CD4-positive, alpha-beta T cell treated with Interleukin-15 for 4 hours (primary cell): ENCODE data around the gene KRT76.
"Not testable (repeated sequence)": the region's sequence is repeated elsewhere in the genome, so short reads cannot be mapped to it uniquely, and the experiment has no call there.

Source experiments
- DNase-seq: peaks from one replicate; pipeline ENCODE4 v3.0.0-alpha.2; 2020; ENCODE audit warnings: low spot score

The KRT76 gene

GRCh38 chr12:52796839-52797528 lies 19.8 kb upstream of the KRT76 start:
- DNase-seq = no peak

GRCh38 chr12:52796429-52796794 lies 19.3 kb upstream of the KRT76 start:
- DNase-seq = no peak

DNA sequence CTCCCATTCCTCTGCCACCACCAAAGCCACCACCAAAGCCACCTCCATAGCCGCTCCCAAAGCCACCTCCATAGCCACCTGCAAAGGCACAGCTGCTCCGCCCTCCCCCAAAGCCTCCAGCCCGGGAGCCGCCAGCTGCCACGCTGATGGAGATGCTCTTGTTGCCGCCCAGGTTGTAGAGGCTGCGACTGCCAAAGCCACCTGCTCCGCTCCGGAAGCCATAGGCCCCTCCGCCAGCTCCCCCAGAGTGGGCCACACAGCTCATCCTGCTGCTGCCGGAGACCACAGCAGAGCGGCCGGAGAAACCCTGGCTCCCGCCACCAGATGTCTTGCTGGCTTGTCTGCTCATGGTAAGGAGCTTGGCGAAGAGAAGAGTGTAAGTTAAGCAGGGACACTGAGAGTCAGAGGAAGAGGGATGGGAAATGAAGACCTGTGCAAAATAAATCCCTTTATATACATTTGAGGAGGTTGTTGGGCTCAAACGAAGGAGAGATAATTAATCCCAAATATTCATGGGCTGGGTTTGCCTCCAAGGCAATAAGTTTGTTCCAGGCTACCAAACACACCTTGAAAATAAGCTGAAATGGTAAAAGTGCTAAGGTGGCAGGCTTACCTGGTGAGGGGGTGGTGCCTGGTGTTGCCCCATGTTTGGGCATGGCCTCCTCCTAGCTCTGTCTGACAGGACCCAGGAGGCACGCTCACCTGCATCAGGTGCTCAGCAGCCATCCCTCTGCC lies 18.7 kb upstream of the KRT76 start, which contains the start of gene KRT3:
KRT3 (minus strand) TSS at position 424 of the 735 bp plus-strand sequence; CDS start at position 349, 75 bp downstream.
- no peak for DNase-seq

DNA sequence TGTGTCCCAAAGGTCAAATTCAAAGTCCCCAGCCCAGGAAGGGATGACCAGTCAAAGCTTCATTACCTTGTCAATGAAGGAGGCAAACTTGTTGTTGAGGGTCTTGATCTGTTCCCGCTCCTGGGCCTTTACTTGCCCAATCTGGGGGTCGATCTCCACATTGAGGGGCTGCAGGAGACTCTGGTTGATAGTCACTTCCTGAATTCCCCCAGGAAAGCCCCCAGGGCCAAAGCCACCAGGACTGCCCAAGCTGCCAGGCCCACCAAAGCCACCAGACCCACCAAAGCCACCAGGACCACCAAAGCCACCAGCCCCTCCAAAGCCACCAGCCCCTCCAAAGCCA lies 18.2 kb upstream of the KRT76 start:
- not testable (repeated sequence) for DNase-seq

DNA sequence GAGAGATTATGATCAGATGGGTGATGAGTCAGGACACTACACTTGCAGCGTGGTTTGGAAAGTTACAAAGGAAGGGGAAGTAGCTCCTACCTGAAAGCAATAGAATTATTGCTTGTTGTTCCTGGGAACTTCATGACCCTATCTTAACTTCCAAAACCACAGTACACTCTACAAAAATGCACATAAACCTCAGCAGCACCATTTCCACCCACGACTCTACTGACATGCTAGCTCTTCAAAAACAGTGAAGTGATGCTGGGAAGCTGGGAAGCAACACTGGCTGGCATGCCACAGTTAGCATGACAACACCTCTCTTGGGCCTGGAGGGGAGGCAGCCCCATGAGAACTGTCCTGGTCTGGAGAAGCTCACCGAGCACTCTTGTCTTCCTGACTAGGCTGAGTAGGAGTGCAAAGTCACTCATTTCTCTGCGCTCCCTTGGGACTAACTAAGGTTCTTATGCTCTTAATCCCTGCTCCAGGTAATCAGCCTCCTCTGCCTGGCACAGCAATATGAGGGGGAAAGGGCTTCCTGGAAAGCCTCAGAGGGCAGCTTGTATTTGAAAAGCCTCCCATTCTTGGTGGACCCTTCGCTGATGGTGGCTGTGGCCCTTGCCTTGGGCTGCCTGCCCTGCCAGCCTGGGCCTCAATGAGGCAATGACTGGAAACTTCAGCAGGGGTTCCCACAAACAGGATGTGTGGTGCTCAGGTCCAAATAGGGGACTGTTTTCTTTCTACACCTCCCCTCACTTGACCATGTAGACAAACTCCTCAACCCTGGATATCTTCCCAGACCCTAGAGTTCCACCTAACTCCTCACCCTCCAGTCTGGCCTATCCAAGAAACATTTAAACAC lies 17.6 kb upstream of the KRT76 start:
- DNase-seq = no peak

DNA sequence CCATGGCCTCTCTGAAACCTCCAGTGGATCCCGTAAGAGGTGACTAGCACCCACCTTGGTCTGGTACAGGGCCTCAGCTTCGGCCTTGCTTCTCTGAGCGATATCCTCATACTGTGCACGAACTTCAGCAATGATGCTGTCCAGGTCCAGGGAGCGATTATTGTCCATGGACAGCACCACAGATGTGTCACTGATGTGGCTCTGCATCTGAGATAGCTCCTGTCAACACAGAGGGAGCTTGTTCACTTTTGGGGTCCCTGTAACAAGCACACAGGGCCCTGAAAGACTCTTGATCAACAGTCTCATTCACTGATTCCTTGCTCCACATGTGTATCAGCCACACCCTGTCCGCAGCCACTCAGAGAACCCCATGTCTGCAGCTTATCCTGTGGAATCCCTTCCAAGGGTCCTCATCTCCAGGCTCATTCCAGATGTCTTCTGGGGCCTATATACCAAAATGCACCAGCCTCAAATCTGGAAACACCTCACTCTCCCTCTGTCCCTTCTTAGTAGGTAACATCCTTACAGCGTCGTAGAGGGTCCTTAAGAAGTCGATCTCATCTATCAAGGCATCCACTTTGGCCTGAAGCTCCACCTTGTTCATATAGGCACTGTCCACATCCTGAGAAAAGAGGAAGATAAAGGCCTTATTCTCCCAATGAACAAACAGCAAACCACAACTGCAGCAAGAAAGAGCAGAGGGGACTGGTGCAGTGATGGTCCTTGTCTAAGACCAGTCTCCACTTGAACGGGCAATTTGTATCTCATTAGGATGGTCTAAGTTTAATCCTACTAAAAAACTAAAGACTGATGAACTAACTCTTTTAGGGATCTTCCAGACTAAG lies 15.3 kb upstream of the KRT76 start:
- no peak for DNase-seq

DNA sequence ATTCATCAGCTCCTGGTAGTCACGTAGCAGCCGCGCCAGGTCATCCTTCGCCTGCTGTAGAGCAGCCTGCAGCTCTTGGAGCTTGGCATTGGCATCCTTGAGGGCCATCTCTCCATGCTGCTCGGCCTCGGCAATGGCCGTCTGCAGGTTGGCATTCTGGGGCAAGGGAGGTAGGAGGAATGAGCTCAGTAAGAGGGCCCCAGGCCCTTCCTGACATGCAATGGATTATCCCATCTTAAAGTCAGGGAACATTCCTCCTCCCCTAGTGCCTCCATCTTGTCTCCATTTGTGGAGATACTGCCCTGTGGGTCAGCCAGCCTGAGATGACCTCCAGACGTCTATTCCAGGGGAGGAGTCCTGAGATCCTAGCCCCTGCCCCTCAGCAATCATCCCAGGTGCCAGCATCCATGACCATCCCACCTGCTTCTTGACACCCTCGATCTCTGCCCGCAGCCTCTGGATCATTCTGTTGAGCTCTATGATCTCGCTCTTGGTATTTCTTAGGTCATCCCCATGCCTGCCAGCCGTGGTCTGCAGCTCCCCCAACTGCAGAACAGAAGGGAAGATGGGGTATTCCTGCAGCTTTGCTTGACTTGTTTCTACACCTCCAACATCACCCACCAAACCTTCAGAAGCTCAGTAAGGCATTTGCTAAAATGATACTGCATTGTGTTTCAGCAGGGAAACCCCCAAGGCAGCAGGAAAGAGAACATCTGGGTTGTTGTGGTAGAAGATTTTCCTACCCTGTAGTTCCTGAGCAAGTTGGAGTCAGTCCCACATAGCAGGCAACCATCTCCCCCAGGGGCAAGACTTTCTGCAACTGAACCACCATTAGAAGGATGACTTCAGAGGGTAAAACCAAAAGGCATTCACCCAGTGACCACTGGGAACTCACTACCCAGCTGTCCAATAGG lies 14.4 kb upstream of the KRT76 start:
- DNase-seq = no peak

DNA sequence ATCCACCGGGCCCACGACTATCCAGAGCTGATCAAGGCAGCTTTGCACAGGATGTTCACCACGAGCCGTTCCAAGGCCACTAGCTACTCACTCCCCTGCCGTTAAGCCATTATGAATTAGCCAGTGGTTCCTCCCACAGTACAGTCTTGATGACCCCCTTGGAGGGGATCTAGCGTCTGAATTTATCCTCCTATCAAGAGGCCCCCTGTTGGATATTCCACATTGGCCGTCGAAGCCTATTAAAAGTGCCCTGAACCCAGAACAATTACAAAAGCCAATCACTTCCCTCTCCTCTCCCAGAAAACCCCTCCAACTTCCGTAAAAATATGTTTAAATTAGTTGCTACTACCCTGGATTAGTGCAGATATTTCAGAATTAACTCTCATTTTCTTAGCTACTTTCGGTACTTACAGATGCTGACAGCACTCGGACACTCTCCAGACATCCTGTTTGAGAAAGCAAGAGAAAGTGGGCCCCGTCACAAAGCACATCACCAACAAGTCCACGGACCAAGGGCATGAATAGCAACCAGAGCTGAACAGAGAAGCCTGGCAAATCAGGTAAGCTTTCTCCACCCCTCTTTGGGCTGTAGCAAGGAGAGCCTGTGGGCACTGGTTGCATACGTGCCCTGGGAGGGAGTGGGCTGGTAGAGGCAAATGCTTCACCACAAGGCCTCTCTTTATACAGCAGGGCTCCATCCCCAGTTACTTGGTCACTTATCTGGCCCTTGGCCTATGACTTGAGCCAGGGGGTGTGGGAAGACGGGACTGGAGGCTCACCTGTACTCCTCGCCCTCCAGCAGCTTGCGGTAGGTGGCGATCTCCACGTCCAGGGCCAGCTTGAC lies 13.5 kb upstream of the KRT76 start:
- no peak for DNase-seq

DNA sequence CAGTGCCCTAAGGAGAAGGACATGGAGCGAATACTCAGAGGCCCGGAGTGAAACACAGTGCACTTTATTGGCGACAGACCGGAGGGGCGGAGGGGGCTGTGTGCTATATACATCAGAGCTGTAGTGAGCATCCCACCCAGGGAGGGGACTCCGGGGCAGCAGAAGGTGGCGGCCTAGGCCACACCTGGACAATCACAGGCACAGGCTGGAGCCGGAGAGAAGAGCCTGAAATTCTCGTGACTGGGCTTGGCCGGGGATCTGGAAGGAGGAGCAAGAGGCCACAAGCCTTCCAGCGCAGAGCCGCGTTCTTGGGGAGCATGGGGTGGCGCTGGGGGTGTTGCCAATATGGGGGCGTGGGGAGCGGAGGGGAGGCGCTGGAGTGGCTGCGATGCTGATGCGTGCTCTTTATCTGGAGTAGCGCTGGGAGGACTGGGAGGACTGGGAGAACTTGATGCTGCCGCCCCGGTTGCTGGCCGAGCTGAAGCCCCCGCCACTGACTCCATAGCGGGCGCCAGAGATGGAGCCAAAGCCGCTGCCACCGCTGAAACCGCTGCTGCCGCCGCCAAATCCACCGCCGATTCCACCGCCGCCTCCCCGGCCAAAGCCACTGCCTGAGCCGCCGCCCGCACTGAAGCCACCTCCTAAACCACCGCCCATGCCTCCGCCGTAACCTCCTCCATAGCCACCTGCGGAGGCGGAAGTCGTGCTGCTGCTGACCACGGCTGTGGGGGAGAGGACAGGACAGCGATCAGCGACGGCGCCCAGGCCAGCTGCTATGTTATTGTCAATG lies 12.7 kb upstream of the KRT76 start:
- no peak for DNase-seq

- no peak for DNase-seq
These were observed 11.9 kb upstream of the KRT76 start for GRCh38 chr12:52788876-52789636.

DNA sequence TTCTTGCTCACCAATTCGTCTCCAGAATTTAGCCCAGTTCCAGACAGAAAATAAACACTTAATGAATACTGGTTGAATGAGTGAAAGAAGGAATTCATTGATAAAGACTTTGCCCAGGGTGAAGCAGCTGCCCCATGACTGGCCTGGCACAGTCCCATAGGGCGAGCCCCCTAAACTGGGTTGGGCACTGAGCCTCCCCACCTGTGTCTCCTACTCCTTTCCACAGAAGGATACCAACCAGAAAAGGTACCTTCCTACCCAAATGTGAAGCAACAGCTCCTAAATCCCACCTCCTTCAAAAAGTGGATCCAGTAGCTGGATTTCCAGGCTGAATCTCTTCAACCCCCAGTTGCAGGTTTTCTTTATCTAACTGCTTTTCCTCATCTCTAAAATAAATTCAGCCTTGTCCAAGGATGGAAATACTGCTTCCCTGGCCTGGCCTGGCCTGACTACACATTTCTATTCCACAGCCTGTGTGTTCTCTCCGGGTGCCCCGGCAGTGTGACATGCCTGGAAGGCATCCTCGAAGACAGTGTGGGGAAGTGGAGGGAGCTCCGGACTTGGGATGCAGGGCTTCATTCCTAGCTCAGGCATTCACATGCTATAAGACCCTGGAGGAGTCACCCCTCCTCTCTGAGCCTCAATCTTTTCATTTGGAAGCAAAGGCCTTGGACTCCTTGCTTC lies 11.2 kb upstream of the KRT76 start:
- no peak for DNase-seq

GRCh38 chr12:52787324-52788191 lies 10.4 kb upstream of the KRT76 start:
- DNase-seq = no peak

DNA sequence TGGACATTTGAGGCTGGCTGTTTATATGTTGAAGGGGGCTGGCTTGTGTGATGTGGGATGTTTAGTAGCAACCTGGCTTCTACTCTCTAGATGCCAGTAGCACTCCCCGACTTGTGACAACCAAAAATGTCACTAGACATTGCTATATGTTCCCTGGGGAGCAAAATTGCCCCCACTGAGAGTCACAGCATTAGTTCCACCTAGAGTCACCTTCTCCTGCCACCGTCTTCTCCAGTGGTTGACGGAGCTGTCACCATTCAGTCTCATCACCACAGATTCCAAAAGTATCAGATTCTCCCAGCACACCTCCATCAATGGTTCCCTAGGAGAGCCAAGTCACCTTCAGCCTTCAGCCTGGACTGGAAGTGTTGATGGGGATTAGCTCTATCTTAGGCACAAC lies 7.8 kb upstream of the KRT76 start:
- DNase-seq = no peak

GRCh38 chr12:52783563-52784316 lies 6.6 kb upstream of the KRT76 start:
- no peak for DNase-seq

- DNase-seq = no peak
These were observed 5.4 kb upstream of the KRT76 start for GRCh38 chr12:52782502-52782901.
